GM21825 (cell line): Measurements from ENCODE around the gene DENND10.
"Not testable (repeated sequence)": the region's sequence is repeated elsewhere in the genome, so short reads cannot be mapped to it uniquely, and the experiment has no call there.

ENCODE experiments used
- ATAC-seq: cut with Tn5 transposase; IDR thresholded peaks from one replicate; pipeline ENCODE4 v1.9.1; 2021; ENCODE audit warnings: mild to moderate bottlenecking, moderate library complexity; ENCODE audit not compliant: unreplicated experiment

Gene DENND10

DNA sequence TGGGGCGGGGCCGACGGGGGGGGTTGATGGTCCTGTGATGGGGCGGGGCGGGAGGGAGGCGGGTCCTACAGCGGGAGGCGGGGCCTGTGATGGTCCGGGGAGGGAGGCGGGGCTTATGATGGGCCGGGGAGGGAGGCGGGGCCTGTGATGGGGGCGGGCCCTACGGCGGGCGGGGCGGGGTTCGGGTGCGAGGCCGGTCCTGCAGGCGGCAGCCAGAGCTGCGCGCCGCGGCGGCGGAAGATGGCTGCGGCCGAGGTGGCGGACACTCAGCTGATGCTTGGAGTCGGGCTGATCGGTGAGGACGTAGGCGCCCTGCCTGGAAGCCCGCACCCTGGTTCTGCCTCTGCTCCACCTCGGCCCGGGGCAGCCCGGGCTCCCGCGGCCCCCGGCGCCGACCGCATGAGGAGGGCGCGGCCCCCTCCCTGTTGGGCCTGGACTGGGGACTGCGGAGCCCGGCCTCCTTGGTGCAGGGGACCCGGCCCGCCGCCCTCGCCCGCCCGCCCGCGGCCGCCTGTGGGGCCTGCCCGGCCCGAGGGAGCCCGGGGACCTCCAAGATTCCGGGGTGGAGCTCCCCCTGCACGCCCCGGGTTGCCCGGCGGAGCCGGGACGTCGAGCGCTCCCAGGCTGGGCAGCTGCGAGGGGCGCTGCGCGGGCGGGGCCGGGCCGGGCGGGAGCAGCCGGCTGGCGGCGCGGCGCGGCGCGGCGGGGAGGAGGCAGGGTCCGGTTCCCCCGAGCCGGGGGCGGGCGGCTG lies at the start of gene DENND10:
Gene DENND10 (plus strand): TSS at position 211 of the 751 bp plus-strand sequence. CDS start 30 bp downstream, at position 241.
- peak; percentile 85 for ATAC-seq

GRCh38 chr10:119055472-119055871 lies 48.4 kb upstream of the DENND10 start:
- ATAC-seq: no peak

DNA sequence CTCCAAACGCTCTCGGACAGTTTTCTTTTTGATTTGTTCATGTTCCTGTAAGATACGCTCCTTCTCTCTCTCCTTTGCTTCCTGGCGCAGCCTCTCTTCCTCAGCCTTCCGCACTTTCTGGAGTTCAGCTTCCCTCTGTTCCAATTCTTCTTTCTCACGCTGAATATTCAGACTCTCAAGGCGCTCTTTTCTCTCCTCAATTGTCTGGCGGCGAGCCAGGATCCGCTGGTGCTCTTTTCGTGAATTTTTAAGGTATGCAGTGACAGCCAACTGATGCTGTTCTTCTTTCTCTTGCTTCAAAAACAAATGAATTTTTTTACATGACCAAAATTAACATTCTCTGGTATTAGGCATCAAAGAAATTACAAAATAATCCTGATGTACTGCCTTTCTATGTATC lies 45.9 kb upstream of the DENND10 start:
- no peak for ATAC-seq

- ATAC-seq: no peak
These were observed 44.4 kb upstream of the DENND10 start for GRCh38 chr10:119059557-119059956.

- no peak for ATAC-seq
These were observed 43.8 kb upstream of the DENND10 start for GRCh38 chr10:119060107-119060506.

DNA sequence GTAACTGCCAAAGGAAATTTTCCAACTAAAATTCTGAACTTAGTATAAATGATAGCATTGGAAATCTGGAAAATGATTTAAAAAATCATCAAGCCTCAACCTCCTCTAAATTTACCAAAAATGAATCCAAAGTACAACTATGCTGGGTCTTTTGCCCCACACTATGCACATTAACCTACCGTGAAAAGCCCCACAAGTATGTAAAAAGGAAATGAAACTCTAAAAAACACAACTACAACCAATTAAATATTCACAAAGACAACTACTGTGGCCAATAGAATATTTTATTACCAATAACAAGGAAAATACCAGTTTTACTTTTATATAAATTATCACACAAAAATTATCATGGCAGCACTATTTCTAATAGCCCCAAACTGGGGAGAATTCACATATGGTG lies 42.6 kb upstream of the DENND10 start:
- no peak for ATAC-seq

DNA sequence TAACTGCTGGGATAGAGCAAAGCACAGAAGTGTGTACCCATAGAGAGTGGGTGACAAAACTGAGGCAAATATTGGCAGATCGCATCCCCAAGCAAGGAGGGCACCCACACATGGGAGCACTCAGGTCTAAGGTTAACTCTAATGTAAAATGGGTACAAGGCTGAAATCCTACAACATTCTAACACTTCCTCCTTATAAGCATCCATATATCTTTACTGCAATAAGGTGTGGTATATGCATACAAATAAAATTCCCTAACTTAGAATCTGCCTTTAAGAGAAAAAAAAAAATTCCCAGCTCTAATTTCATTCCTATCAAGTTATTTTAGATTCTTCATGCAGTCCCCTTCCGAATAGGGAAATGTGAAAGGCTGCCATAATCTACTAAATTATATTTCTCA lies 42.0 kb upstream of the DENND10 start:
- no peak for ATAC-seq

- ATAC-seq: no peak
These were observed 33.3 kb upstream of the DENND10 start for GRCh38 chr10:119070395-119071165.

DNA sequence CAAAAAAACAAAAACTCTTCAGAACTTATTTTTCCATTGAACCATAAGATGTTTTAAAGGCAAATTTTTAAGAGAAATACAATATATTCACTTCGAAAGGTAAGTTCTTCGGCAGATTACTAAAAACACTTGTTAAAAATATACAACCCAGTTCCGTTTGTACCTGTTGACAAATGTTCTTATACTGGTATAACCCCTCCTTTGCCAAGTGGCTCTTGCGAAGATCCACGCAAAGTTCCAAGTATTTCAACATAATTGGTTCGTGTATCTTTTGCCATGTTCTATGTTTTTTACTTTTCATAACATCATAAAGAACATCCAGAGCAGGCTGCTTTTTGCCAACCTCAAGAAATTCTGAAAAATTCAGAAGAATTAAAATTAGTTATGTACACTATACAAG lies 30.3 kb upstream of the DENND10 start:
- no peak for ATAC-seq

- no peak for ATAC-seq
These were observed 25.3 kb upstream of the DENND10 start for GRCh38 chr10:119078422-119079179.

DNA sequence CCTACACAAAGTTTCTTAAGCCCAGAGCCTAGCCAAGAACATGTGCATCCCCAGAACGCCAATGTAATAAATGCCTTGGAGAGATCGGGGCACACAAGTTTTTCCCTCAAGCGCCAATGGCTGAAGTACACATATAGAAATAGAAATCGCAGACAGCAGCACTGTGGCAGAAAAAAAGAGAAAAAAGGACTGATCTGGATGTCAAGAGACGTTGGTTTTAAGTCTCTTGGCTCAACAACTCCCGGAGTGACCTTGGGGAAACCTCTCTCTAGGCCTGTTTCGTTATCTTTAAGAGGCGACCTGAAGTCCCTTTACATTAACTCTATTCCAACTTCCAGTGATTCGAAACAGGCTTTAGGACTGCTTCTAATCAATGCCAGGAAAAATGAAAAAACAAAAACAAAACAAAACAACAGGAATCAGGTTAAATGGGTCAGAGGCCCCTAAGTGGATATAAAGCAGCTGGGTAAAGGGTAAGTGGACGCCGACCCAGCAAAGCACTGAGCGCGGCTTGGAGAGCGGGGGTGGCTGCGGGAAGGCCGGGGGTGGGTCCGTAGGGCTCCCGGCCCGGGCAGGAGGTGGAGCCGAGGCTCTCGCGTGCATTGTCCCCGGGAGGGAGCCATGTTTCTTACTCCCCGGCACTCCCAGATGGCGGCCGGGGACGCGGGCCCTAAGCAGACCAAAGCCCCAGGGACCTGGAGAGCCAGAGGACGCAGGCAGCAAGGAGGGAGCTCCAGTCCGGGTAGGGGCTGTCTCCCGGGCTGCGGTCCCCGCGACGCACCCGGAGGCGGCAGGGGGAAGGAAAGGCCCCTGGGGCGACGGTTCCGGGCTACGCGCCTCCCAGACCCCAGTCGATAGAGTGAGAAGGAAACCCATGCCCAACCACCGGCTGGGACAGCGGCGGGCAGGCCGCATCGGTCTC lies 24.1 kb upstream of the DENND10 start:
- peak; percentile 63 for ATAC-seq

GRCh38 chr10:119080521-119081259 lies 23.2 kb upstream of the DENND10 start, which contains the start of gene EIF3A:
TSS of gene EIF3A (minus strand) at chr10:119080817. CDS start at chr10:119080676, 141 bp downstream.
- ATAC-seq: peak; percentile 80

DNA sequence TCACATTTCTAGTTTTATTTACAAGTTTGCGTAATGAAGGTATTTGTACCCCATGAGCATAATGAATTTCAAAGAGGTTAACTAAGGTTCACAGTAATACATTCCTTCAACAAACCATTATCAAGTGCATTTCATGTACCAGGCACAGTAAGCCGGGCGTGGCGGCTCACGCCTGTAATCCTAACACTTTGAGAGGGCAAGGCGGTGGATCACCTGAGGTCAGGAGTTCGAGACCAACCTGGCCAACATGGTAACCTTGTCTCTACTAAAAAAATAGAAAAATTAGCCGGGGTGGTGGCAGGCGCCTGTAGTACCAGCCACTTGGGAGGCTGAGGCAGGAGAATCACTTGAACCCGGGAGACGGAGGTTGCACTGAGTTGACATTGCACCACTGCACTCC lies 19.0 kb upstream of the DENND10 start:
- no peak for ATAC-seq

GRCh38 chr10:119087271-119087882 lies 16.5 kb upstream of the DENND10 start:
- ATAC-seq: no peak

DNA sequence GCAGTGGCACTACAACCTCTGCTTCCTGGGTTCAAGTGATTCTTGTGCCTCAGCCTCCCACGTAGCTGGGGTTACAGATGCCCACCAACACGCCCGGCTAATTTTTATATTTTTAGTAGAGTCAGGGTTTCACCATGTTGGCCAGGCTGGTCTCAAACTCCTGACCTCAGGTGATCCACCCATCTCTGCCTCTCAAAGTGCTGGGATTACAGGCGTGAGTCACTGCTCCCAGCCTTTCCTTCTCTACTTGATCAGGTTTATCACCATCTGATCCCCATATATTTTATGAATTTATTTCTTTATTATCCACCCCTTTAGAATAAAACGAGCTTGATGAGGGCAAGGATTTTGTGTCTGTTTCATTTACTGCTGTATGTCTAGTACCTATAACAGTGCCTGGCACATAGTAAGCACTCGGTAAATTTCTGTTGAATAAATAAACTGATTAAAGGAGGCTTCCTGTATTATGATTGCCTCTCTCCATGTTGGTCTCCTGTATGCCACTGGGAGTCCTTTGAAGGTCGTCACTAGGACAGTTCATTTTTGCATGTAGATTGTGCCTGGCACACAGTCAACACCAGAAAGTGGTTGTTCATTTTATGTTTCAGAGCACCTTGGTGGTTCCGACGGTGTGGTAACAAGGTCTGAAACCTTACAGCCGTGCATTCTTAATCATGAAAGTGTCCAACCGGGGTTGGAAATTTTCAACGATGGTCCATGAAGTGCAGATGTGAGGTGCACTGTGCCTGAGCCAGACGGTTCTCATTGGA lies 13.7 kb upstream of the DENND10 start:
- ATAC-seq: no peak

- no peak for ATAC-seq
These were observed 12.9 kb upstream of the DENND10 start for GRCh38 chr10:119090968-119091367.

- no peak for ATAC-seq
These were observed 8.3 kb upstream of the DENND10 start for GRCh38 chr10:119095640-119096039.

GRCh38 chr10:119096641-119097415 lies 7.1 kb upstream of the DENND10 start:
- not testable (repeated sequence) for ATAC-seq
